ENCODE results near the gene SCYGR8. TPM values are rescaled to one million over a fixed set of nuclear protein-coding genes. Genes with fewer than 3 reads are reported as not detected.

Gene SCYGR8
- total RNA-seq, 1 experiment from 2014 or later: not detected

GRCh38 chr2:227761740-227762476 lies 16.2 kb downstream of the SCYGR8 start:
- no peak for DNase-seq (ENCODE audit: low read depth)

- no peak for DNase-seq (ENCODE audit: low read depth)
Measured at GRCh38 chr2:227765788-227766372, 20.2 kb downstream of the SCYGR8 start.

GRCh38 chr2:227766373-227766883 lies 20.7 kb downstream of the SCYGR8 start:
- peak; percentile 70 for DNase-seq (ENCODE audit: low read depth)

- no peak for DNase-seq (ENCODE audit: low read depth)
Measured at GRCh38 chr2:227767830-227768229, 22.1 kb downstream of the SCYGR8 start.

GRCh38 chr2:227772197-227772661 lies 26.5 kb downstream of the SCYGR8 start:
- DNase-seq (ENCODE audit: low read depth): no peak

GRCh38 chr2:227772932-227773331 lies 27.2 kb downstream of the SCYGR8 start:
- no peak for DNase-seq (ENCODE audit: low read depth)

GRCh38 chr2:227774011-227774624 lies 28.4 kb downstream of the SCYGR8 start:
- peak; percentile 18 for DNase-seq (ENCODE audit: low read depth)

GRCh38 chr2:227774895-227775842 lies 29.5 kb downstream of the SCYGR8 start:
- no peak for DNase-seq (ENCODE audit: low read depth)

- no peak for DNase-seq (ENCODE audit: low read depth)
Measured at GRCh38 chr2:227780981-227781615, 35.4 kb downstream of the SCYGR8 start.

- no peak for DNase-seq (ENCODE audit: low read depth)
Measured at GRCh38 chr2:227781841-227782240, 36.1 kb downstream of the SCYGR8 start.

GRCh38 chr2:227782804-227783203 lies 37.1 kb downstream of the SCYGR8 start:
- no peak for DNase-seq (ENCODE audit: low read depth)

- DNase-seq (ENCODE audit: low read depth): peak; percentile 47
Measured at GRCh38 chr2:227783404-227784138, 37.9 kb downstream of the SCYGR8 start.

- DNase-seq (ENCODE audit: low read depth): no peak
Measured at GRCh38 chr2:227785293-227785692, 39.6 kb downstream of the SCYGR8 start.

- DNase-seq (ENCODE audit: low read depth): peak; percentile 71
Measured at GRCh38 chr2:227788561-227789018, 42.9 kb downstream of the SCYGR8 start.

GRCh38 chr2:227789803-227790202 lies 44.1 kb downstream of the SCYGR8 start:
- DNase-seq (ENCODE audit: low read depth): peak; percentile 79

- DNase-seq (ENCODE audit: low read depth): no peak
Measured at GRCh38 chr2:227793148-227793712, 47.5 kb downstream of the SCYGR8 start.

Measured in RPMI7951 (cell line).